ENCODE measurements around the gene INPP5F. TPM values are rescaled to one million over a fixed set of nuclear protein-coding genes. Genes with fewer than 3 reads are reported as not detected.

Gene INPP5F, protein sequence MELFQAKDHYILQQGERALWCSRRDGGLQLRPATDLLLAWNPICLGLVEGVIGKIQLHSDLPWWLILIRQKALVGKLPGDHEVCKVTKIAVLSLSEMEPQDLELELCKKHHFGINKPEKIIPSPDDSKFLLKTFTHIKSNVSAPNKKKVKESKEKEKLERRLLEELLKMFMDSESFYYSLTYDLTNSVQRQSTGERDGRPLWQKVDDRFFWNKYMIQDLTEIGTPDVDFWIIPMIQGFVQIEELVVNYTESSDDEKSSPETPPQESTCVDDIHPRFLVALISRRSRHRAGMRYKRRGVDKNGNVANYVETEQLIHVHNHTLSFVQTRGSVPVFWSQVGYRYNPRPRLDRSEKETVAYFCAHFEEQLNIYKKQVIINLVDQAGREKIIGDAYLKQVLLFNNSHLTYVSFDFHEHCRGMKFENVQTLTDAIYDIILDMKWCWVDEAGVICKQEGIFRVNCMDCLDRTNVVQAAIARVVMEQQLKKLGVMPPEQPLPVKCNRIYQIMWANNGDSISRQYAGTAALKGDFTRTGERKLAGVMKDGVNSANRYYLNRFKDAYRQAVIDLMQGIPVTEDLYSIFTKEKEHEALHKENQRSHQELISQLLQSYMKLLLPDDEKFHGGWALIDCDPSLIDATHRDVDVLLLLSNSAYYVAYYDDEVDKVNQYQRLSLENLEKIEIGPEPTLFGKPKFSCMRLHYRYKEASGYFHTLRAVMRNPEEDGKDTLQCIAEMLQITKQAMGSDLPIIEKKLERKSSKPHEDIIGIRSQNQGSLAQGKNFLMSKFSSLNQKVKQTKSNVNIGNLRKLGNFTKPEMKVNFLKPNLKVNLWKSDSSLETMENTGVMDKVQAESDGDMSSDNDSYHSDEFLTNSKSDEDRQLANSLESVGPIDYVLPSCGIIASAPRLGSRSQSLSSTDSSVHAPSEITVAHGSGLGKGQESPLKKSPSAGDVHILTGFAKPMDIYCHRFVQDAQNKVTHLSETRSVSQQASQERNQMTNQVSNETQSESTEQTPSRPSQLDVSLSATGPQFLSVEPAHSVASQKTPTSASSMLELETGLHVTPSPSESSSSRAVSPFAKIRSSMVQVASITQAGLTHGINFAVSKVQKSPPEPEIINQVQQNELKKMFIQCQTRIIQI
- 9.1 and 12.0 TPM in 2 replicates for total RNA-seq (2012; rRNA removed)

DNA sequence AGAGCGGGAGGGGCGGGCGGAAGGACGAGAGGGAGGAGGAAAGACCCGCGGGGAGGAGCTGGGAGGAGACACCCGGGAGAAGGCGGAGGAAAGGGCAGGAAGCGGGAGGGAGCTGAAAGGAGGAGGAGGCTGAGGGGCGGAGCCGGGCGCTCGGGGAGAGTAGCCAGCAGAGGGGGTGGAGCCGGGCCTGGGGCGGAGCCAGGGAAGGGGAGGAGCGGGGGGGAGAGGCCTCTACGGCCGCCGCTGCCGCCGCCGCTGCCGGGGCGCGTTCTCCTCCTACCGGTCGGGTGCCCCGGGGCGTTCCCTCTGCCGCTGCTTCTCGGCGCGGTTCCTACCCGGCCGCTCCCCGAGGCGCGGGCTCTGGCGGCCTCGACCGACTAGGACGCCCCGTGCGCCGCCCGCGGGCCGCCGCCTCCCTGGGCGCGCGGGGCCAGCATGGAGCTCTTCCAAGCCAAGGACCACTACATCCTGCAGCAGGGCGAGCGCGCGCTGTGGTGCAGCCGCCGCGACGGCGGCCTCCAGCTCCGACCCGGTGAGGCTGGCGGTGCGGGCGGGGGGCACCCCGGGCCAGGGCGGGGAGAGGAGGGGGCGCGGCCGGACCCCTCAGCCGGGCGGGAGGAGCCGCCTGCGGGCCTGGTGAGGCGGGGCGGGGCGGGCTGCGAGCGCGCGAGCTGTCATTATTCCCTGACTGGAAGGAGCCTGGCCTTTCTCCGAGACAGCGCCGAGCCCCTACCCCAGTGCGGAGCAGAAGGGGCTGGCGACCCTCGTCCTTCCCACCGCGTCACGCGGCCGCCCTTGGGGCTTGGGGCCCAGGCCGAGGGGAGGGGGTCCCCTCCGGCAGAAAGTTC lies at the start of gene INPP5F:
TSS of gene INPP5F (plus strand) at position 223 of the 848 bp plus-strand sequence. CDS start at position 436, 213 bp downstream.
- Histone ChIP-seq H3K36me3 (ENCODE audit: insufficient read depth, low read length) (no peaks in the 10 kb centered on the region), H3K4me3 (ENCODE audit: low read length) (peak within 1 kb of the TSS; percentile 81), H3K4me2 (ENCODE audit: low read length) (peak within 1 kb of the TSS; percentile 90), H3K9me3 (replicated peaks; ENCODE audit: low read length) (no peaks in the 10 kb centered on the region), H3K9ac (ENCODE audit: low read depth, low read length) (peak within 1 kb of the TSS; percentile 86), H3K4me1 (ENCODE audit: control insufficient read depth, insufficient read depth, low read length) (peaks cover 18% of the 10 kb centered on the region), H3K27me3 (ENCODE audit: control insufficient read depth, insufficient read depth, low read length) (no peaks in the 10 kb centered on the region)

DNA sequence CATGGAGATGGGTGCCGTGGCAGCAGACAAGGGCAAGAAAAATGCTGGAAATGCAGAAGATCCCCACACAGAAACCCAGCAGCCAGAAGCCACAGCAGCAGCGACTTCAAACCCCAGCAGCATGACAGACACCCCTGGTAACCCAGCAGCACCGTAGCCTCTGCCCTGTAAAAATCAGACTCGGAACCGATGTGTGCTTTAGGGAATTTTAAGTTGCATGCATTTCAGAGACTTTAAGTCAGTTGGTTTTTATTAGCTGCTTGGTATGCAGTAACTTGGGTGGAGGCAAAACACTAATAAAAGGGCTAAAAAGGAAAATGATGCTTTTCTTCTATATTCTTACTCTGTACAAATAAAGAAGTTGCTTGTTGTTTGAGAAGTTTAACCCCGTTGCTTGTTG lies 48.7 kb upstream of the INPP5F start:
- Histone ChIP-seq H3K4me3 (ENCODE audit: low read length) (no peak overlapping the region), H3K9ac (ENCODE audit: low read depth, low read length) (no peak overlapping the region), H3K4me1 (ENCODE audit: control insufficient read depth, insufficient read depth, low read length) (peaks cover 55% of the 10 kb centered on the region), H3K27me3 (ENCODE audit: control insufficient read depth, insufficient read depth, low read length) (no peaks in the 10 kb centered on the region), H3K36me3 (ENCODE audit: insufficient read depth, low read length) (peaks cover 55% of the 10 kb centered on the region), H3K4me2 (ENCODE audit: low read length) (no peak overlapping the region), H3K9me3 (replicated peaks; ENCODE audit: low read length) (no peaks in the 10 kb centered on the region)

DNA sequence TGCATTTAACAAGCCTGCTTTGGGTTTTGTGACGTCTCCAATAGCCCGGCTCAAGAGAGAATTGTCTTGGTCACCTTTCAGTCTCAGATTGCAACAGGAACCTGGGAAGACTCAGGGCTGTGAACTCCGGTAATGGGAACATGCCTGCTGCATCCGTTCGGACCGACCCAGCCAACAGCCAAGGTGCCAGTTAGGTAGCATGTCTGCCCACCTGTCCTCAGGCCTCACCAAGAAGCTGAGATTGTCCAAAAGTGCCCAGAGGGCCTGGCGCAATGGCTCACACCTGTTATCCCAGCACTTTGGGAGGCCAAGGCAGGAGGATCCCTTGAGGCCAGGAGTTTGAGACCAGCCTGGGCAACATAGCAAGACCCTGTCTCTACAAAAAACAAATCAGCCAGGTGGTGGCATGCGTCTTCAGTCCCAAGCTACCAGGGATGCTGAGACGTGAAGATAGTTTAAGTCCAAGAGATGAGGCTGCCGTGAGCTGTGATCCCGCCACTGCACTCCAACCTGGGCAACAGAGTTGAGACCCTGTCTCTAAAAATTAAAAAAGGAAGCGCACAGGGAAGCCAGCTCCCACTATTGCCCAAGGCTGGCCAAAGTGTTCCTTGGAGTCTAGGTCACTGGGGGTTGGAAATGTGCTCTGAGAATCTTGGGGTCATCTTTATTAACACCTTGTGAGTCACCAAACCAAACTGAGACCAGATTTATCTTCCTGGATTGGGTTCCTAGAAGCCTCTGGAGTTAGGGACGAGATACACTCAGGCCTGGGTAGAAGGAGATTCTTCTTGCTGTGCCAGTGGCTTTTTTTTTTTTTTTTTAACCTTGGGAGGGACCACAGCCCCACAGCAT lies 47.7 kb upstream of the INPP5F start:
- no peak overlapping the region for H3K4me3 ChIP-seq (ENCODE audit: low read length)
- no peak overlapping the region for H3K4me2 ChIP-seq (ENCODE audit: low read length)
- H3K36me3 ChIP-seq (ENCODE audit: insufficient read depth, low read length), result peaks cover 45% of the 10 kb centered on the region
- H3K9me3 ChIP-seq (replicated peaks; ENCODE audit: low read length), result no peaks in the 10 kb centered on the region
- peaks cover 59% of the 10 kb centered on the region for H3K4me1 ChIP-seq (ENCODE audit: control insufficient read depth, insufficient read depth, low read length)
- no peak overlapping the region for H3K9ac ChIP-seq (ENCODE audit: low read depth, low read length)
- no peaks in the 10 kb centered on the region for H3K27me3 ChIP-seq (ENCODE audit: control insufficient read depth, insufficient read depth, low read length)

DNA sequence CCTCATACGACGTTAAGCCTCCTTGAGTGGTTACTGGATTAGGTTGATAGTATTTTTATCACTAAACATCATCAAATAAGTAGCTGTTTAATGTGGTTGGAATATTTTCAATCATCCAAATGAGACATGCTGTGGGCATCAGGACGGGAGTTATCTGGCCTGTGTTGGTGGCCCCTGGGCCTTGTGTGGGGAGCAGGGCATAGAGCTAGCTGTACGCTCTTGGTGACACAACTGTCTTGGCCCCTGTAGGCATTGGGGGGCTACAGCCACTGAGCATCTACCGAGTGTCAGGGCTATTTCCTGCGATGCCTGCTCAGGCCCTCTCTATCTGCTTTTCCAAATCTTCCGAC lies 46.4 kb upstream of the INPP5F start:
- no peaks in the 10 kb centered on the region for H3K9me3 ChIP-seq (replicated peaks; ENCODE audit: low read length)
- no peak overlapping the region for H3K4me2 ChIP-seq (ENCODE audit: low read length)
- no peak overlapping the region for H3K4me3 ChIP-seq (ENCODE audit: low read length)
- H3K36me3 ChIP-seq (ENCODE audit: insufficient read depth, low read length), result peaks cover 31% of the 10 kb centered on the region
- H3K4me1 ChIP-seq (ENCODE audit: control insufficient read depth, insufficient read depth, low read length), result peaks cover 59% of the 10 kb centered on the region
- H3K27me3 ChIP-seq (ENCODE audit: control insufficient read depth, insufficient read depth, low read length), result no peaks in the 10 kb centered on the region
- no peak overlapping the region for H3K9ac ChIP-seq (ENCODE audit: low read depth, low read length)

DNA sequence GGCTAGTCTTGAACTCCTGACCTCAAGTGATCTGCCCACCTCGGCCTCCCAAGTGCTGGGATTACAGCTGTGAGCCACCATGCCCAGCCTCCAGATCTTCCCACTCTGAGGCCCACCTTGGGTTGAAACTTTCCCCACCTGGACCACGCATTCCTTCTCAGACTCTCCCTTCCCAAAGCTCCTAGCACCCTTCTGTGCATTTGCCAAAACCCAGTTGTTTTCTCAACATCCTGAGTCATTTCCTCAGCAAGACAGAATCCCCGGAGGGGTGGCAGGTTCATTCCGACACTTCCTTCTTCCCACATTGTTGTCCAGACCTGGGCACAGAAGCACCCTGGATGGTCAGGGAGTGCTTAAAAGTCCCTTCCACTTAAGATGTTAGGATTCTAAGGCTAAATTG lies 45.8 kb upstream of the INPP5F start:
- Histone ChIP-seq H3K9me3 (replicated peaks; ENCODE audit: low read length) (no peaks in the 10 kb centered on the region), H3K4me2 (ENCODE audit: low read length) (peak overlapping the region; percentile 34), H3K4me1 (ENCODE audit: control insufficient read depth, insufficient read depth, low read length) (peaks cover 59% of the 10 kb centered on the region), H3K4me3 (ENCODE audit: low read length) (no peak overlapping the region), H3K36me3 (ENCODE audit: insufficient read depth, low read length) (peaks cover 29% of the 10 kb centered on the region), H3K27me3 (ENCODE audit: control insufficient read depth, insufficient read depth, low read length) (no peaks in the 10 kb centered on the region), H3K9ac (ENCODE audit: low read depth, low read length) (no peak overlapping the region)

DNA sequence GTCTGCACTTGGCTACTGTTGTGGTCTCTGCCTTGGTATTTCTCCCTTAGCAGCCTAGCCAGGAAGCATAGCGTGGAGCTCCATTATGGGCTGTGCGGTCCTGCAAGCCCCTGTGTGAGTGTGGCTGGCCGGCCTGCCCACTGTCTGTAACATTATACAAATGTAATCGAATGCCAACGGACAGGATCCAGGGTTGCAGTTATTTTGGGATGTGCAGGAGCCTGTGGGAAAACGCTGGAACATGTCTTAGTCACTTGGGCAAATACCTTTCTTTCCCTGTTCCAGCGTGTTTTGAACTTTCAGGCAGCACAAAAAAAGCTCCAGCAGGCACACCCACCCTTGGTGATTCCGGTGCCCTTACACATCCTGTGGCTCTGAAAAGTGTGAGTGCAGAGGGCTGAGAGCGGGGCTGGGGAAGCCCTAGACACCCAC lies 45.2 kb upstream of the INPP5F start:
- H3K4me2 ChIP-seq (ENCODE audit: low read length), result peak overlapping the region; percentile 34
- H3K36me3 ChIP-seq (ENCODE audit: insufficient read depth, low read length), result peaks cover 26% of the 10 kb centered on the region
- peak overlapping the region; percentile 7 for H3K4me3 ChIP-seq (ENCODE audit: low read length)
- H3K27me3 ChIP-seq (ENCODE audit: control insufficient read depth, insufficient read depth, low read length), result no peaks in the 10 kb centered on the region
- peaks cover 54% of the 10 kb centered on the region for H3K4me1 ChIP-seq (ENCODE audit: control insufficient read depth, insufficient read depth, low read length)
- H3K9me3 ChIP-seq (replicated peaks; ENCODE audit: low read length), result no peaks in the 10 kb centered on the region
- no peak overlapping the region for H3K9ac ChIP-seq (ENCODE audit: low read depth, low read length)

DNA sequence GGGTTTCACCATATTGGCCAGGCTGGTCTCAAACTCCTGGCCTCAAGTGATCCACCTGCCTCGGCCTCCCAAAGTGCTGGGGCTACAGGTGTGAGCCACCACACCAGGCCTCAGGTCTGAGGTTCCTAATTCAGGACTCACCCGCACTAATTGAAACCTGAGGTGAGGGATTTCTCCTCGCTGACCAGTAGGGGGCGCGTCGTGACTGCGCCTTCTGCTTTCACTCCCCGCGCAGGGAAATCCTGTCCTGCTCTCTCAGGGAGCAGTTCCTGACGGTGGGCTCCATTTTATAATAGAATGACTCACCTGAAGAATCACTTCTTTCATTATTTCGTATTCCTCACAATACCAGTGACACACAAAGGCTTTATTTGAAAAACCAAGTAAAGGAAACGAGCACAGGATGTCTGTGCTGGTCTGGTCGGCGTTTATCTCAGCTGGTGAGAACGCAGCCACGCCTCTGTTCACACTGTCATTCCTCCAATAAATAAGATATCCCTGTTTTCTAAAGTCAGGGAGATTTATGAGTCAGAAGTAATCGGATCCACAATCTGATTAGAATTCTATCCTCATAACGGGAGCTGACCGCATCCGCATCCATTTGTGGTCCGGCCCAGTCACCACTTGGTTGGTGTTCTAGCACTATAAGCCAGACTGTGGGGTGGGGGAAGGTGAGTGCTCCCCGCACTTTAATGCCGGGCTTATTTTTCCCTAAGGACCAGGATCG lies 39.2 kb upstream of the INPP5F start:
- Histone ChIP-seq H3K36me3 (ENCODE audit: insufficient read depth, low read length) (no peaks in the 10 kb centered on the region), H3K4me3 (ENCODE audit: low read length) (no peak overlapping the region), H3K9me3 (replicated peaks; ENCODE audit: low read length) (no peaks in the 10 kb centered on the region), H3K4me1 (ENCODE audit: control insufficient read depth, insufficient read depth, low read length) (peaks cover 17% of the 10 kb centered on the region), H3K4me2 (ENCODE audit: low read length) (peak overlapping the region; percentile 64), H3K9ac (ENCODE audit: low read depth, low read length) (peak overlapping the region; percentile 17), H3K27me3 (ENCODE audit: control insufficient read depth, insufficient read depth, low read length) (no peaks in the 10 kb centered on the region)

DNA sequence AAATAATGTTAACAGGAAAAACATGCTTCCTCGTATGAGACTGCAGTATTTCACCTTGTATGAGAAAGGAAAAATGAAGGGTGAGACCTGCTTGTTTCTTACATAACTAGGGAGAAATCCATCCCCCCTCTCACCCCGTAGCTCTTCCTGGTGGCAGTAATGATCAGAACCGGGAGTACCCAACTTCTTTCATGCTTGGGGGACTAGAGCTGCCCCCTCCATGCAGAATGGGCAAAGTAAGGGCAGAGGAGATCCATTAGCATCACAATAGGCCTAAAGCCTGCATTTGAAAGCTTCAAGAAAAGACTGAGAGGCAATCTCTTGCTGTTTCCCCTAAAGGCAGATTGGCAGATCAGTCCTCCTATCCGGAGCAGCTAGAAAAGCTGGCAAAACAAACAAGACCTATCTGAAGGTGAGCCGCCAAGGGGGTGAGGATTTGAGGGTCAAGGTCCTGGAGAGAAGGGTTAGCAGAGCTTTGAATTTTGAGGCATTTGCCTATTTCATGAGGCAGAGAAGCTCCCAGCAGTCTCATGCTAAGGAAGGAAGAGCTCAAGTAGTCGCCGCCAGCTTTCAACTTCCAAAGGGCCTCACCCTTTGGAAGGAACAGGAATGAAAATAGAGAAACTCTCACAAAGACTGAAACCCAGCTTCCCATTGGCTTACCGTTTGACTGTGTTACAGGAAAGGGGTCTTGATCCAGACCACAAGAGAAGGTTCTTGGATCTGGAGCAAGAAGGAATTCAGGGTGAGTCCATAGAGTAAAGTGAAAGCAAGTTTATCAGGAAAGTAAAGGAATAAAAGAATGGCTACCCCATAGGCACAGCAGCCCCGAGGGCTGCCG lies 38.4 kb upstream of the INPP5F start:
- Histone ChIP-seq H3K27me3 (ENCODE audit: control insufficient read depth, insufficient read depth, low read length) (no peaks in the 10 kb centered on the region), H3K36me3 (ENCODE audit: insufficient read depth, low read length) (no peaks in the 10 kb centered on the region), H3K4me1 (ENCODE audit: control insufficient read depth, insufficient read depth, low read length) (peaks cover 9% of the 10 kb centered on the region), H3K4me3 (ENCODE audit: low read length) (no peak overlapping the region), H3K4me2 (ENCODE audit: low read length) (peak overlapping the region; percentile 64), H3K9me3 (replicated peaks; ENCODE audit: low read length) (no peaks in the 10 kb centered on the region), H3K9ac (ENCODE audit: low read depth, low read length) (no peak overlapping the region)

DNA sequence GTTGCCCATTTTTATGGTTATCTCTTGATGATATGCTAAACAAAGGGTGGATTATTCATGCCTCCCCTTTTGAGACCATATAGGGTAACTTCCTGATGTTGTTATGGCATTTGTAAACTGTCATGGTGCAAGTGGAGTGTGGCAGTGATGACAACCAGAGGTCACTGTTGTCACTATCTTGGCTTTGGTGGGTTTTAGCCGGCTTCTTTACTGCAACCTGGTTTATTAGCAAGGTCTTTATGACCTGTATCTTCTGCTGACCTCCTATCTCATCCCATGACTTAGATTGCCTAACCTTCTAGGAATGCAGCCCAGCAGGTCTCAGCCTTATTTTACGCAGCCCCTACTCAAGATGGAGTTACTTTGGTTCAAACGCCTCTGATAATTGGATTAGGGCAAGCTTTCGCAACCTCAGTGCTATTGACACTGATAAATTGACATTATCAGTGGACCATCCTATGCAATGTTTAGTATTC lies 37.8 kb upstream of the INPP5F start:
- H3K4me1 ChIP-seq (ENCODE audit: control insufficient read depth, insufficient read depth, low read length), result peaks cover 8% of the 10 kb centered on the region
- H3K9ac ChIP-seq (ENCODE audit: low read depth, low read length), result no peak overlapping the region
- H3K36me3 ChIP-seq (ENCODE audit: insufficient read depth, low read length), result no peaks in the 10 kb centered on the region
- no peak overlapping the region for H3K4me2 ChIP-seq (ENCODE audit: low read length)
- H3K4me3 ChIP-seq (ENCODE audit: low read length), result no peak overlapping the region
- H3K27me3 ChIP-seq (ENCODE audit: control insufficient read depth, insufficient read depth, low read length), result no peaks in the 10 kb centered on the region
- no peaks in the 10 kb centered on the region for H3K9me3 ChIP-seq (replicated peaks; ENCODE audit: low read length)
